ENCODE results near the gene ANAPC15. TPM values are rescaled to one million over a fixed set of nuclear protein-coding genes. Genes with fewer than 3 reads are reported as not detected.

ANAPC15 gene
- total RNA-seq, 1 donor from 2014 or later = not detected

- Histone ChIP-seq H3K36me3 (no peaks in the 10 kb centered on the region), H3K4me3 (no peak overlapping the region), H3K27ac (peak overlapping the region; percentile 3 to 87), H3K9me3 (no peaks in the 10 kb centered on the region), H3K27me3 (no peaks in the 10 kb centered on the region), H3K4me1 (peaks cover 0 to 24% of the 10 kb centered on the region in 2 donors)
- TF ChIP-seq, protein P1, sequence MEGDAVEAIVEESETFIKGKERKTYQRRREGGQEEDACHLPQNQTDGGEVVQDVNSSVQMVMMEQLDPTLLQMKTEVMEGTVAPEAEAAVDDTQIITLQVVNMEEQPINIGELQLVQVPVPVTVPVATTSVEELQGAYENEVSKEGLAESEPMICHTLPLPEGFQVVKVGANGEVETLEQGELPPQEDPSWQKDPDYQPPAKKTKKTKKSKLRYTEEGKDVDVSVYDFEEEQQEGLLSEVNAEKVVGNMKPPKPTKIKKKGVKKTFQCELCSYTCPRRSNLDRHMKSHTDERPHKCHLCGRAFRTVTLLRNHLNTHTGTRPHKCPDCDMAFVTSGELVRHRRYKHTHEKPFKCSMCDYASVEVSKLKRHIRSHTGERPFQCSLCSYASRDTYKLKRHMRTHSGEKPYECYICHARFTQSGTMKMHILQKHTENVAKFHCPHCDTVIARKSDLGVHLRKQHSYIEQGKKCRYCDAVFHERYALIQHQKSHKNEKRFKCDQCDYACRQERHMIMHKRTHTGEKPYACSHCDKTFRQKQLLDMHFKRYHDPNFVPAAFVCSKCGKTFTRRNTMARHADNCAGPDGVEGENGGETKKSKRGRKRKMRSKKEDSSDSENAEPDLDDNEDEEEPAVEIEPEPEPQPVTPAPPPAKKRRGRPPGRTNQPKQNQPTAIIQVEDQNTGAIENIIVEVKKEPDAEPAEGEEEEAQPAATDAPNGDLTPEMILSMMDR (IDR thresholded peaks at IDR 0.05) = no peak
- DNase-seq (ENCODE audit: low spot score in 2 of 2) = peak in 1 of 2 donors; percentile 8
- intact Hi-C loops (cut with DNase I) = no loop called here
Observed at GRCh38 chr11:72066855-72067254, 45.6 kb downstream of the ANAPC15 start.

DNA sequence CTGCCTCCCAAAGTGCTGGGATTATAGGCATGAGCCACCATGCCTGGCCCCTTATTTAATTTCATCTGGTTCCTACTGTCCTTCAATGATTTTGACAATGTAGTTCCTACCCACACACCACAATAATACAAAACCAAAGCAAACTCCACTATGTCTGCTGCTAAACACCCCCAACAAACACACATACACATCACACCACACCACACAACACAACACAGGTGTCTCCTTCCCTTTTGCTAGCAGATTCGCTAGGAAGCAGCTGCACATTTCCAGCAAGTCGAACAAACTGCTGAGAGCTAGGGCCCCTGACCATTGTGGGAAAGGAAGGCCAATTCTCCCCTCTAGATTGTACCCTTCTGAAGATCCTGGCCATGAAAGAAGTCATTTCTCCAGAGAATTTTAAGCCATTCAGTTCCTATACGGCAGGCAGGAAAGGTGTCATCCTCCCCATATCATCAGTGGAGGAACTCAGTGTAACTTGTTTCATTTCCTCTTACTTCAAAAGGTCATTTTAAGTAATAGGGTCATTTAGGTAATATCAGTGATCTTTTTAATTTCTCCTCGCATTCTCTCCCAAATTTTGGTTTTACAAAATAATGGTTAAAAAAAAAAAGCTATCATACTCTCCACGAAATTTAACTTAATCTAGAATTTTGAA is 50.6 kb downstream of the ANAPC15 start:
- Histone ChIP-seq H3K27me3 (no peaks in the 10 kb centered on the region), H3K4me3 (no peak overlapping the region), H3K36me3 (no peaks in the 10 kb centered on the region), H3K9me3 (no peaks in the 10 kb centered on the region), H3K4me1 (no peaks in the 10 kb centered on the region), H3K27ac (no peak overlapping the region)
- TF ChIP-seq, protein P1 (IDR thresholded peaks at IDR 0.05) = no peak
- DNase-seq (ENCODE audit: low spot score in 2 of 2) = peak in 1 of 2 donors; percentile 5
- intact Hi-C loops (cut with DNase I) = no loop called here

Other genes starting within 250 kb of the ANAPC15 start
- gene DEFB131B, start 234.2 kb downstream of the ANAPC15 start, total RNA-seq = not detected
- not detected for gene XNDC1N, start 184.1 kb downstream of the ANAPC15 start, total RNA-seq
- 5.0 TPM for gene RNF121, start 183.6 kb downstream of the ANAPC15 start, total RNA-seq
- gene IL18BP, start 113.8 kb downstream of the ANAPC15 start, total RNA-seq = 5.0 TPM
- 289 TPM for gene NUMA1, start 32.2 kb downstream of the ANAPC15 start, total RNA-seq
- gene LRRC51, start 31.8 kb downstream of the ANAPC15 start, total RNA-seq = 12.9 TPM
- gene LAMTOR1, start 9.4 kb downstream of the ANAPC15 start, total RNA-seq = 148 TPM
- gene TOMT, start 6.8 kb downstream of the ANAPC15 start, total RNA-seq = not detected
- not detected for gene FOLR3, start 23.0 kb upstream of the ANAPC15 start, total RNA-seq
- gene FOLR1, start 79.4 kb upstream of the ANAPC15 start, total RNA-seq = not detected
- 34.5 TPM for gene FOLR2, start 104.1 kb upstream of the ANAPC15 start, total RNA-seq
- gene INPPL1, start 112.1 kb upstream of the ANAPC15 start, total RNA-seq = 76.0 TPM
- not detected for gene PHOX2A, start 131.5 kb upstream of the ANAPC15 start, total RNA-seq

All from ascending aorta (tissue), 2 donors.